Medulla oblongata (tissue), 1 donor: Measurements from ENCODE around the gene SIX3.

Experiments
- DNase-seq: peaks from one replicate; pipeline ENCODE4 v3.0.0-alpha.2; 2015; ENCODE audit errors: extremely low spot score

Gene SIX3

GRCh38 chr2:44943693-44944101 lies 2.2 kb downstream of the SIX3 start:
- DNase-seq: no peak

- DNase-seq: no peak
Measured at GRCh38 chr2:44944102-44944951, 2.8 kb downstream of the SIX3 start.

- no peak for DNase-seq
Measured at GRCh38 chr2:44944952-44945612, 3.6 kb downstream of the SIX3 start.

GRCh38 chr2:44945676-44946371 lies 4.3 kb downstream of the SIX3 start:
- no peak for DNase-seq

GRCh38 chr2:44946372-44947027 lies 5.0 kb downstream of the SIX3 start:
- no peak for DNase-seq

- no peak for DNase-seq
Measured at GRCh38 chr2:44947028-44947375, 5.5 kb downstream of the SIX3 start.

GRCh38 chr2:44948565-44949328 lies 7.2 kb downstream of the SIX3 start:
- DNase-seq: no peak

- peak; percentile 43 for DNase-seq
Measured at GRCh38 chr2:44949329-44950151, 8.0 kb downstream of the SIX3 start.

- no peak for DNase-seq
Measured at GRCh38 chr2:44950646-44951045, 9.1 kb downstream of the SIX3 start.

- no peak for DNase-seq
Measured at GRCh38 chr2:44951124-44951523, 9.6 kb downstream of the SIX3 start.

GRCh38 chr2:44951714-44952113 lies 10.2 kb downstream of the SIX3 start:
- DNase-seq: no peak

GRCh38 chr2:44952143-44952805 lies 10.8 kb downstream of the SIX3 start:
- peak; percentile 60 for DNase-seq

- DNase-seq: no peak
Measured at GRCh38 chr2:44952806-44953498, 11.4 kb downstream of the SIX3 start.

- DNase-seq: no peak
Measured at GRCh38 chr2:44953499-44953883, 12.0 kb downstream of the SIX3 start.

- no peak for DNase-seq
Measured at GRCh38 chr2:44954447-44954888, 13.0 kb downstream of the SIX3 start.

DNA sequence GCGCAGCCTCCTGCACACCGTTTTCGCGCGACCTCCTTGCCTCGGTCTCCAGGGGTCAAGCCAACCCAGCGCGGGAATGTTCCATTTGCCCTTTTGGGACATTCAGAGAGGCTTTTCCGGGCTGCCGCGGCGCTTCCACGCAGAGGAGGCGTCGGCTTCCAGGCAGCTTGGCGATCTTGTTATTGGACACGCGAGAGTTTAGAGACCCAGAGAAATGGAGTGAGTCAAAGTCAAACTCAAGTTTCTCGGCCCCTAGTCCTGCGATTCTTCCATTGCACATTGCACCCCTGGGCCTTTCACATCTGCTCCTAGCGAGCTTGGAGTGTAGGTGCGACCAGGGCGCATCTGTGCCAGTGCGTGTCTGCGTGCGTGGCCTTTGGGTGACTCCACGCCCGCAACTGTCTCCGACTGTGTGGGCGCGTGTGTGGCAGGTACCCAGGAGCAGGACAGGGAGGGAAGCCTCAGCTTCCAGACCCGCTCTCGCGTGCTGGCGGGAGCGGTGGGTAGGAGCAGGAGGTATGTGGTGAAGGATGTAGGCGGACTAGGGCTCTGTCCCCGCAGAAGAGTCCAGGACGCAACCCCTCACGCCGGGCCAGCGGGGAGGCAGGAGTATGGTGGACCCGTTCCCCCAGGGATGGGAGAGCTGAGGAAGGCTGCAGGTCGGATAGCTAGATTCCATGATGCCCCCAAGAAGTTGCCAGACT lies 13.5 kb downstream of the SIX3 start:
- no peak for DNase-seq

GRCh38 chr2:44955593-44956392 lies 14.3 kb downstream of the SIX3 start:
- DNase-seq: peak; percentile 65

DNA sequence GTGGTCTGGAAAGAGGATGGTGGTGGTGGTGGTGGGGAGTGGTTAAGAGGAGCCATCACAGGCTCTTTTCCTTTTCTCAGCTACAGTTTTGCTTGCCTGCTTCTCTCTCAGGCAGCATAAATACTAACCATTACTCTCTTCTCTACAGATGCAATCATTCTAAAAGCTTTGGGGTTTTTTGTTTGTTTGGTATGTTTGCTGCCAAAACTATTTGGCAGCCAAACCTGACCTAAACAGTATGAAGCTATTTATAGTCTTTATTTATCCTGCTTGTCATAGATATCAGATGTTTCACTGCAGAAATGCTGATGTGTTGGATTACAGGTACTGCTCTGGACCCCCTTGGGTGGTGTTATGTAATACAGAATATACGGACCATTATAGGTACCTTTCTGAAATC lies 15.3 kb downstream of the SIX3 start:
- DNase-seq: no peak
